HG03066 (cell line): Measurements from ENCODE around the gene NPAS3.

Source experiments
- ATAC-seq: cut with Tn5 transposase; IDR thresholded peaks from one replicate; pipeline ENCODE4 v1.9.1; 2021; ENCODE audit warnings: low read depth; ENCODE audit not compliant: unreplicated experiment

Gene NPAS3

GRCh38 chr14:33792009-33792719 is 853.5 kb downstream of the NPAS3 start:
- ATAC-seq = peak; percentile 69

- ATAC-seq = no peak
These were observed 854.2 kb downstream of the NPAS3 start for GRCh38 chr14:33792720-33793368.

GRCh38 chr14:33793398-33794110 is 854.9 kb downstream of the NPAS3 start:
- ATAC-seq = no peak

GRCh38 chr14:33794791-33795305 is 856.2 kb downstream of the NPAS3 start:
- no peak for ATAC-seq

GRCh38 chr14:33796356-33796755 is 857.7 kb downstream of the NPAS3 start:
- ATAC-seq = no peak

- ATAC-seq = no peak
These were observed 861.3 kb downstream of the NPAS3 start for GRCh38 chr14:33799705-33800570.

- ATAC-seq = no peak
These were observed 862.1 kb downstream of the NPAS3 start for GRCh38 chr14:33800735-33801163.

GRCh38 chr14:33802737-33803136 is 864.1 kb downstream of the NPAS3 start:
- no peak for ATAC-seq

- no peak for ATAC-seq
These were observed 866.9 kb downstream of the NPAS3 start for GRCh38 chr14:33805593-33805992.

- ATAC-seq = no peak
These were observed 868.2 kb downstream of the NPAS3 start for GRCh38 chr14:33806905-33807304.

- ATAC-seq = no peak
These were observed 869.5 kb downstream of the NPAS3 start for GRCh38 chr14:33808187-33808586.

- no peak for ATAC-seq
These were observed 870.8 kb downstream of the NPAS3 start for GRCh38 chr14:33809396-33809981.

- no peak for ATAC-seq
These were observed 871.6 kb downstream of the NPAS3 start for GRCh38 chr14:33810308-33810707.

GRCh38 chr14:33811721-33812120 is 873.0 kb downstream of the NPAS3 start:
- ATAC-seq = no peak

GRCh38 chr14:33812181-33812580 is 873.5 kb downstream of the NPAS3 start:
- no peak for ATAC-seq

GRCh38 chr14:33812601-33813000 is 873.9 kb downstream of the NPAS3 start:
- no peak for ATAC-seq

- ATAC-seq = no peak
These were observed 875.3 kb downstream of the NPAS3 start for GRCh38 chr14:33814010-33814409.

GRCh38 chr14:33833706-33834465 is 895.2 kb downstream of the NPAS3 start:
- ATAC-seq = no peak
